Aorta (tissue), 5 donors: ENCODE data around the gene SRRT. TPM values are rescaled to one million over a fixed set of nuclear protein-coding genes. Genes with fewer than 3 reads are reported as not detected.
A peak's percentile ranks its signal among the peaks of the same experiment; 100 is the strongest.

Experiments
- ATAC-seq: fragments of 200-7000 bp; cut with Tn5 transposase; one replicate; pipeline ENCODE4 v1.9.1; 2022; ENCODE audit warnings: moderate library complexity; ENCODE audit not compliant: low FRiP score
- DNase-seq, 2 donors: peaks; one replicate each; pipeline ENCODE4 v3.0.0-alpha.2; 2020
- H3K27ac ChIP-seq, 2 donors: one replicate each; pipeline ENCODE4 v1.5.1; 2013; ENCODE audit warnings: low read length in 2 of 2, mild to moderate bottlenecking in 2 of 2, moderate library complexity in 2 of 2, control low read depth in 1 of 2, inconsistent platforms in 1 of 2, low read depth in 1 of 2
- H3K27me3 ChIP-seq, 2 donors: one replicate each; pipeline ENCODE4 v1.6.1; 2013; ENCODE audit warnings: control low read depth in 1 of 2, low read length in 1 of 2, mild to moderate bottlenecking in 1 of 2, moderate library complexity in 1 of 2; ENCODE audit not compliant: insufficient read depth in 2 of 2, control insufficient read depth in 1 of 2
- H3K36me3 ChIP-seq, 2 donors: one replicate each; pipeline ENCODE4 v1.6.1; 2013; ENCODE audit warnings: control low read depth in 1 of 2, low read length in 1 of 2, mild to moderate bottlenecking in 1 of 2; ENCODE audit not compliant: insufficient read depth in 2 of 2, control insufficient read depth in 1 of 2
- H3K4me1 ChIP-seq, 2 donors: one replicate each; pipeline ENCODE4 v1.6.1; 2013; ENCODE audit warnings: low read length in 2 of 2, control low read depth in 1 of 2, mild to moderate bottlenecking in 1 of 2, moderate library complexity in 1 of 2; ENCODE audit not compliant: insufficient read depth in 2 of 2, control insufficient read depth in 1 of 2
- H3K4me3 ChIP-seq, 2 donors: one replicate each; pipeline ENCODE4 v1.5.1; 2013; ENCODE audit warnings: low read length in 2 of 2, control low read depth in 1 of 2, mild to moderate bottlenecking in 1 of 2
- H3K9me3 ChIP-seq: one replicate; pipeline ENCODE4 v1.6.1; 2013; ENCODE audit warnings: mild to moderate bottlenecking, low read length; ENCODE audit not compliant: control insufficient read depth
- WGBS, 2 donors: extraction: QIAGEN DNeasy Blood & Tissue Kit; methylation state at CpG; one replicate each; pipeline ENCODE4 v1.1.7; 2013; 5-methylcytosine and 5-hydroxymethylcytosine counted together
- intact Hi-C, 2 donors: fragments of 100-400 bp; cut with DNase I; formaldehyde crosslinking; loops; one replicate each; pipeline versions ENCODE4 v1.14.2 to v1.15.0; 2022
- polyA plus RNA-seq, 2 donors: library from polyadenylated mRNA; stranded (reverse); fragments of 200-250 nt; gene quantifications; one replicate each; pipeline ENCODE4 v1.2.3, GENCODE V29; 2013
- total RNA-seq, 2 donors: library from RNA; stranded (reverse); fragmentation: NEBNext Ultra II Directional; extraction: Animal tissue kit (Norgen Biotek cat#: 25700); gene quantifications; one replicate each; pipeline ENCODE4 v1.2.1, GENCODE V29; 2021
- donor health status: healthy with polysubstance abuse.
- donor health status: Bipolar disorder and iron deficiency.
- donor health status: DM: no; HTN: no; CAD: no.
- donor health status: DM: no; HTN: no; CAD: no.
- donor health status: DM: yes; HTN: yes; CAD: no.

SRRT gene
- total and polyA plus RNA-seq, 4 donors = 22.2 to 151 (median 107) TPM

GRCh38 chr7:100830396-100830795 lies 44.5 kb upstream of the SRRT start:
- Histone ChIP-seq H3K27ac (no peak overlapping the region), H3K4me3 (no peak overlapping the region), H3K4me1 (no peaks in the 10 kb centered on the region), H3K36me3 (no peaks in the 10 kb centered on the region), H3K9me3 (no peaks in the 10 kb centered on the region), H3K27me3 (no peaks in the 10 kb centered on the region)
- WGBS, 2 donors = 74 to 79% methylated on average over 4 of the region's 4 CpGs
- no peak for DNase-seq
- ATAC-seq = no peak
- intact Hi-C loops = no loop called here

DNA sequence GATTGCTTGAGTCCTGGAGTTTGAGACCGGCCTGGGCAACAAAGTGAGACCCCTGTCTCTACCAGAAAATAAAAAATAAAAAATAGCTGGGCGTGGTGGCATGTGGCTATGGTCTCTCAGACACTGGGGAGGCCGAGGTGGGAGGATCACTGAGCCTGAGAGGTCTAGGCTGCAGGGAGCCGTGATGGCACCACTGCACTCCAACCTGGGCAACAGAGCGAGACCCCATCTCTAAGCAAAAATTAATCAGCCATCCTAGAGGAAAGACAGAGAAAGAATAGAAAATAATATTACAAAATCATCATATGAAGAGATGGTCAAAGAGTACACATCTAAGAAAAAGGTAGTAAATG lies 42.6 kb upstream of the SRRT start:
- Histone ChIP-seq H3K36me3 (no peaks in the 10 kb centered on the region), H3K4me1 (no peaks in the 10 kb centered on the region), H3K9me3 (no peaks in the 10 kb centered on the region), H3K27ac (no peak overlapping the region), H3K4me3 (no peak overlapping the region), H3K27me3 (no peaks in the 10 kb centered on the region)
- 87 to 93% methylated on average over 5 of the region's 5 CpGs for WGBS, 2 donors
- no peak for ATAC-seq
- intact Hi-C loops = no loop called here
- DNase-seq = no peak

GRCh38 chr7:100835903-100836811 lies 38.7 kb upstream of the SRRT start:
- DNase-seq (no peak), ATAC-seq (peak; percentile 66)
- 58 to 64% methylated on average over 13 to 17 of the region's 17 CpGs for WGBS, 2 donors
- no peaks in the 10 kb centered on the region for H3K27me3 ChIP-seq
- H3K4me1 ChIP-seq = no peaks in the 10 kb centered on the region
- intact Hi-C loops = no loop called here
- no peak overlapping the region for H3K4me3 ChIP-seq
- H3K27ac ChIP-seq = no peak overlapping the region
- H3K9me3 ChIP-seq = no peaks in the 10 kb centered on the region
- no peaks in the 10 kb centered on the region for H3K36me3 ChIP-seq

- no peaks in the 10 kb centered on the region for H3K36me3 ChIP-seq
- H3K9me3 ChIP-seq = no peaks in the 10 kb centered on the region
- H3K4me1 ChIP-seq = no peaks in the 10 kb centered on the region
- H3K27ac ChIP-seq = no peak overlapping the region
- no peaks in the 10 kb centered on the region for H3K27me3 ChIP-seq
- no peak for ATAC-seq
- intact Hi-C loops = no loop called here
- peak overlapping the region in 1 of 2 donors; percentile 25 for H3K4me3 ChIP-seq
- 33 to 42% methylated on average over 6 of the region's 6 CpGs for WGBS, 2 donors
- no peak for DNase-seq
Observed at GRCh38 chr7:100836812-100837098, 38.1 kb upstream of the SRRT start.

DNA sequence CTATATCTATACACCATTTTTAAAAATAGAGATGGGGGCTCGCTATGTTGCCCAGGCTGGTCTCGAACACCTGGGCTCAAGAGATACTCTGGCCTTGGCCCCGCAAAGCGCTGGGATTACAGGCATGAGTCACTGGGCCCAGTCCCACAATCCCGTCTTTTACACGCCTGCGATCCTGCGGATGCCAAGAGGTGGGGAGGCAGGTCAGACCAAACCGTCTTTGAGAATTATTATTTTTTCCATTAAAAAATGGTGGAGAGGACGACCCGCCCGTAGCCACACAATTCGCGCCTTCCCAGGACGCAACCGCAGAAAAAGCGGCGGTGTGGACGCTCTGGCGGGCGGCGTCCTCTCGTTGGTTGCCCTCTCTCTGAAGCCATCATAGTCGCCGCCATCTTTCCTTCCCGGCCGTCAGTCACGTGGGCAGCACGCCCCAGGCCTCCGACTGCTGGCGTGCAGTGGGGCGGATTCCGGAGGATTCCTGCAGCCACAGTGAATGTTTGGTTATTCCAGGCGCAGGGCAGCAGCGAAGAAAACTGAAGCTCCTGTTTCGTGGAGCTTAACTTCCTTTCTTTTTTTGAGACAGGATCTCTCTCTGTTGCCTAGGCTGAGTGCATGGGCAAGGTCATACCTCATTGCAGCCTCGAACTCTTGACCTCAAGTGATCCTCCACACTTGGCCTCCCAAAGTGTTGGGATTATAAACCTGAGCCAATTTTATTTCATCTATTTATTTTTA lies 37.6 kb upstream of the SRRT start:
- DNase-seq (peak; percentile 96), ATAC-seq (peak; percentile 95)
- intact Hi-C loops = no loop called here
- WGBS, 2 donors = 2 to 3% methylated on average over 37 of the region's 37 CpGs
- Histone ChIP-seq H3K27me3 (no peaks in the 10 kb centered on the region), H3K36me3 (no peaks in the 10 kb centered on the region), H3K4me1 (no peaks in the 10 kb centered on the region), H3K9me3 (no peaks in the 10 kb centered on the region), H3K27ac (peak overlapping the region in 1 of 2 donors; percentile 49), H3K4me3 (peak overlapping the region in 1 of 2 donors; percentile 25)

GRCh38 chr7:100839361-100839760 lies 35.5 kb upstream of the SRRT start:
- WGBS, 2 donors = 95 to 96% methylated on average over 18 of the region's 18 CpGs
- intact Hi-C loops = no loop called here
- ATAC-seq (no peak), DNase-seq (no peak)
- Histone ChIP-seq H3K36me3 (no peaks in the 10 kb centered on the region), H3K4me1 (no peaks in the 10 kb centered on the region), H3K27me3 (no peaks in the 10 kb centered on the region), H3K27ac (no peak overlapping the region), H3K4me3 (no peak overlapping the region), H3K9me3 (no peaks in the 10 kb centered on the region)

- WGBS, 2 donors = 81 to 82% methylated on average over 8 of the region's 8 CpGs
- no peak for ATAC-seq
- Histone ChIP-seq H3K4me1 (no peaks in the 10 kb centered on the region), H3K4me3 (no peak overlapping the region), H3K36me3 (no peaks in the 10 kb centered on the region), H3K9me3 (no peaks in the 10 kb centered on the region), H3K27ac (no peak overlapping the region), H3K27me3 (no peaks in the 10 kb centered on the region)
- DNase-seq = no peak
- intact Hi-C loops = no loop called here
Observed at GRCh38 chr7:100840470-100841100, 34.3 kb upstream of the SRRT start.

DNA sequence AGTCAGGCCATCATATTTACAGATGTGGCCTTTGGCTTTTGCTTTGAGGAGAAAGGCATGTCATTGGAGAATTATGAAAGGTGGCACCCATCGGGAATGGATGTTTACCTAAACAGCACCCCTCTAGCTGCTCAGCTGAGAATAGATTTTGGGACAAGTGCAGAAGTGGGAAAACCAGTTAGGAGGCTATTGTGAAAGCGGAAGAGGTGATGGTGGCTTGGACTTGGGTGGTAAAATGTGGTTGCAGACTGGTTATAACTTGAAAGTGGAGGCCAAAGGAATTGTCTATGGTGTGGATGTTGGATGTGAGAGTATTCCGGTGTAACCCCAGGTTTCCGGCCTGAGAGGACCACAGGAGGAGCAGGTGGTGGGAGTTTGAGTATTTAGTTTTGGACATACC lies 27.5 kb upstream of the SRRT start:
- Histone ChIP-seq H3K9me3 (no peaks in the 10 kb centered on the region), H3K36me3 (no peaks in the 10 kb centered on the region), H3K4me1 (no peaks in the 10 kb centered on the region), H3K27ac (no peak overlapping the region), H3K4me3 (no peak overlapping the region), H3K27me3 (no peaks in the 10 kb centered on the region)
- DNase-seq = no peak
- no peak for ATAC-seq
- intact Hi-C loops = no loop called here
- WGBS, 2 donors = 95 to 97% methylated on average over 4 of the region's 4 CpGs
